Gastroesophageal sphincter (tissue), 4 donors: ENCODE measurements around the gene LARGE1. TPM values are rescaled to one million over a fixed set of nuclear protein-coding genes. Genes with fewer than 3 reads are reported as not detected.

Experiments
- ATAC-seq: fragments of 150-250 bp; one replicate; pipeline ENCODE4 v1.9.1; 2016; ENCODE audit warnings: mild to moderate bottlenecking, moderate library complexity
- H3K27ac ChIP-seq, 4 donors: fragments of 200-600 bp; sonication (generic) in 3 of 4; 1 replicate in 3 of 4; 2 replicates in 1 of 4; pipeline ENCODE4 v1.5.1; 2016 to 2019
- H3K27me3 ChIP-seq: fragments of 200-600 bp; sonication (generic); one replicate; pipeline ENCODE4 v1.5.1; 2019
- H3K36me3 ChIP-seq, 2 donors: fragments of 200-600 bp; sonication (generic); one replicate each; pipeline ENCODE4 v1.5.1; 2019; ENCODE audit warnings: control low read depth in 1 of 2
- H3K4me1 ChIP-seq, 3 donors: fragments of 200-600 bp; sonication (generic); 1 replicate in 2 of 3; 2 replicates in 1 of 3; pipeline ENCODE4 v1.5.1; 2016 to 2019; ENCODE audit warnings: control low read depth in 2 of 3
- H3K4me3 ChIP-seq, 2 donors: fragments of 200-600 bp; sonication (generic); one replicate each; pipeline ENCODE4 v1.5.1; 2019; ENCODE audit warnings: mild to moderate bottlenecking in 1 of 2, moderate library complexity in 1 of 2
- H3K9me3 ChIP-seq, 3 donors: fragments of 200-600 bp; sonication (generic); one replicate each; pipeline ENCODE4 v1.5.1; 2017 to 2019; ENCODE audit warnings: control low read depth in 2 of 3
- CTCF ChIP-seq, 4 experiments: fragments of 200-600 bp in 2 of 4; fragments of 450-650 bp in 2 of 4; sonication (generic) in 1 of 4; IDR thresholded peaks; one replicate each; pipeline ENCODE4 v1.5.1; 2017 to 2019; ENCODE audit warnings: antibody characterized with exemption in 4 of 4, mild to moderate bottlenecking in 2 of 4, moderate library complexity in 2 of 4
- EP300 ChIP-seq: sonication (generic); formaldehyde crosslinking; IDR thresholded peaks from one replicate; pipeline ENCODE4 v1.6.1; 2017; ENCODE audit warnings: antibody characterized with exemption, mild to moderate bottlenecking
- POLR2A ChIP-seq, 2 donors: fragments of 450-650 bp; IDR thresholded peaks; one replicate each; pipeline ENCODE4 v1.6.1; 2017; ENCODE audit warnings: antibody characterized with exemption in 2 of 2, mild to moderate bottlenecking in 2 of 2, moderate library complexity in 1 of 2
- POLR2AphosphoS5 ChIP-seq: sonication (generic); formaldehyde crosslinking; IDR thresholded peaks from one replicate; pipeline ENCODE4 v1.6.1; 2017; ENCODE audit warnings: antibody characterized with exemption
- whole genome bisulfite sequencing, 2 donors: methylation state at CpG; one replicate each; pipeline ENCODE4 v1.1.5; 2018; ENCODE audit warnings: low coverage in 1 of 2; 5-methylcytosine and 5-hydroxymethylcytosine counted together
- total RNA-seq, 4 donors: library from RNA; depleted of rRNA; stranded (reverse); fragments of >200 nt; gene quantifications; one replicate each; pipeline ENCODE4 v1.1.0, GENCODE V29; 2016

Gene LARGE1
- total RNA-seq, 4 donors from 2014 or later = 23.0 to 67.8 (median 48.0) TPM

GRCh38 chr22:33832558-33833151 lies 87.6 kb downstream of the LARGE1 start:
- H3K4me3 ChIP-seq = no peak overlapping the region
- no peak for TF ChIP-seq EP300
- TF ChIP-seq POLR2A (IDR thresholded peaks at IDR 0.05) = no peak
- no peak for TF ChIP-seq CTCF (IDR thresholded peaks at IDR 0.05)
- no peak for TF ChIP-seq POLR2AphosphoS5
- no peaks in the 10 kb centered on the region for H3K9me3 ChIP-seq
- H3K27me3 ChIP-seq = no peaks in the 10 kb centered on the region
- 65 to 90% methylated on average over 2 to 4 of the region's 7 CpGs for WGBS, 2 donors
- no peak overlapping the region for H3K27ac ChIP-seq
- no peaks in the 10 kb centered on the region for H3K36me3 ChIP-seq
- ATAC-seq = peak; percentile 28
- H3K4me1 ChIP-seq = peaks cover 5 to 54% (median 10%) of the 10 kb centered on the region in 3 donors

- no peak overlapping the region for H3K27ac ChIP-seq
- no peak for ATAC-seq
- TF ChIP-seq CTCF (IDR thresholded peaks at IDR 0.05) (no peak), POLR2AphosphoS5 (no peak), EP300 (no peak), POLR2A (IDR thresholded peaks at IDR 0.05) (no peak)
- WGBS, 2 donors = 33 to 89% methylated on average over 1 to 5 of the region's 5 CpGs
- H3K36me3 ChIP-seq = no peaks in the 10 kb centered on the region
- no peaks in the 10 kb centered on the region for H3K27me3 ChIP-seq
- H3K4me3 ChIP-seq = no peak overlapping the region
- H3K4me1 ChIP-seq = peaks cover 5 to 51% (median 10%) of the 10 kb centered on the region in 3 donors
- no peaks in the 10 kb centered on the region for H3K9me3 ChIP-seq
These were observed 88.6 kb downstream of the LARGE1 start for GRCh38 chr22:33831651-33832050.

- no peak overlapping the region for H3K27ac ChIP-seq
- no peaks in the 10 kb centered on the region for H3K36me3 ChIP-seq
- no peak overlapping the region for H3K4me3 ChIP-seq
- H3K27me3 ChIP-seq = no peaks in the 10 kb centered on the region
- no peaks in the 10 kb centered on the region for H3K9me3 ChIP-seq
- ATAC-seq = no peak
- 95% methylated on average over 9 of the region's 11 CpGs; no CpG with 5 or more reads in 1 of the 2 donors for WGBS, 2 donors
- TF ChIP-seq POLR2AphosphoS5 (no peak), EP300 (no peak), POLR2A (IDR thresholded peaks at IDR 0.05) (no peak), CTCF (IDR thresholded peaks at IDR 0.05) (no peak)
- H3K4me1 ChIP-seq = peaks cover 5 to 49% (median 10%) of the 10 kb centered on the region in 3 donors
These were observed 89.1 kb downstream of the LARGE1 start for GRCh38 chr22:33831207-33831606.

GRCh38 chr22:33829546-33830280 lies 90.6 kb downstream of the LARGE1 start:
- WGBS, 2 donors = 52 to 73% methylated on average over 4 of the region's 4 CpGs
- Histone ChIP-seq H3K4me1 (peaks cover 4 to 49% (median 5%) of the 10 kb centered on the region in 3 donors), H3K27ac (no peak overlapping the region), H3K36me3 (no peaks in the 10 kb centered on the region), H3K9me3 (no peaks in the 10 kb centered on the region), H3K4me3 (no peak overlapping the region), H3K27me3 (no peaks in the 10 kb centered on the region)
- no peak for ATAC-seq
- TF ChIP-seq POLR2A (IDR thresholded peaks at IDR 0.05) (no peak), CTCF (IDR thresholded peaks at IDR 0.05) (no peak)

GRCh38 chr22:33828302-33828701 lies 92.0 kb downstream of the LARGE1 start:
- Histone ChIP-seq H3K4me3 (no peak overlapping the region), H3K27ac (no peak overlapping the region), H3K36me3 (no peaks in the 10 kb centered on the region), H3K27me3 (no peaks in the 10 kb centered on the region), H3K4me1 (peaks cover 4 to 55% (median 5%) of the 10 kb centered on the region in 3 donors), H3K9me3 (no peaks in the 10 kb centered on the region)
- 82 to 100% methylated on average over 2 to 3 of the region's 3 CpGs for WGBS, 2 donors
- no peak for ATAC-seq
- no peak for TF ChIP-seq POLR2A (IDR thresholded peaks at IDR 0.05)
- TF ChIP-seq POLR2AphosphoS5 = no peak
- no peak for TF ChIP-seq EP300
- TF ChIP-seq CTCF (IDR thresholded peaks at IDR 0.05) = no peak
